ENCODE results near the gene NUPR2.
"Not testable (repeated sequence)": the region's sequence is repeated elsewhere in the genome, so short reads cannot be mapped to it uniquely, and the experiment has no call there.

The NUPR2 gene

GRCh38 chr7:56083150-56083785, 32.9 kb downstream of the NUPR2 start:
- no peak for DNase-seq

GRCh38 chr7:56081626-56082340, 34.4 kb downstream of the NUPR2 start:
- no peak for DNase-seq

GRCh38 chr7:56080726-56081435, 35.3 kb downstream of the NUPR2 start:
- DNase-seq: not testable (repeated sequence)

- DNase-seq: no peak
These were observed 36.6 kb downstream of the NUPR2 start for GRCh38 chr7:56079450-56080185.

GRCh38 chr7:56078196-56078595, 38.0 kb downstream of the NUPR2 start:
- DNase-seq: no peak

GRCh38 chr7:56077681-56078080, 38.5 kb downstream of the NUPR2 start:
- no peak for DNase-seq

- DNase-seq: peak; percentile 74
These were observed 41.8 kb downstream of the NUPR2 start for GRCh38 chr7:56074371-56074791.

GRCh38 chr7:56066376-56066775, 49.8 kb downstream of the NUPR2 start:
- DNase-seq: not testable (repeated sequence)

All from CD4-positive, alpha-beta T cell treated with Interleukin-12 subunit alpha and Interleukin-12 subunit beta, for 1 hour (primary cell).